ENCODE results near the gene PRAMEF5. TPM values are rescaled to one million over a fixed set of nuclear protein-coding genes. Genes with fewer than 3 reads are reported as not detected.
"Not testable (repeated sequence)": the region's sequence is repeated elsewhere in the genome, so short reads cannot be mapped to it uniquely, and the experiment has no call there.

PRAMEF5 gene
- total RNA-seq, 4 donors from 2014 or later, result not detected

GRCh38 chr1:13228343-13228781, 25.6 kb upstream of the PRAMEF5 start:
- peak; percentile 91 for DNase-seq (ENCODE audit: extremely low spot score)
- H3K4me3 ChIP-seq, result no peak overlapping the region

GRCh38 chr1:13230096-13230495, 23.9 kb upstream of the PRAMEF5 start:
- H3K9me3 ChIP-seq; DNase-seq (ENCODE audit: extremely low spot score); H3K36me3 ChIP-seq; H3K4me3 ChIP-seq; H3K27ac ChIP-seq (replicated peaks in 1 of 4); H3K4me1 ChIP-seq; intact Hi-C loops (cut with DNase I): not testable (repeated sequence)
- peaks cover 0 to 31% (median 0%) of the 10 kb centered on the region in 4 donors for H3K27me3 ChIP-seq
- 79% methylated on average over 5 of the region's 5 CpGs for WGBS

More at GRCh38 chr1:13228343-13228781, 25.6 kb upstream of the PRAMEF5 start:
- TF ChIP-seq CTCF (IDR thresholded peaks at IDR 0.05) (peak in 2 of 3 experiments; percentile 17 to 20), EP300 (IDR thresholded peaks at IDR 0.05) (no peak)
- Histone ChIP-seq H3K27me3 (peaks cover 0 to 29% (median 0%) of the 10 kb centered on the region in 4 donors), H3K4me1 (no peaks in the 10 kb centered on the region), H3K9me3 (no peaks in the 10 kb centered on the region), H3K36me3 (no peaks in the 10 kb centered on the region), H3K27ac (replicated peaks in 1 of 4) (no peak overlapping the region)
- intact Hi-C loops (cut with DNase I), result no loop called here
- WGBS, result 72% methylated on average over 7 of the region's 7 CpGs

GRCh38 chr1:13230601-13231000, 23.4 kb upstream of the PRAMEF5 start:
- H3K27me3 ChIP-seq, result peaks cover 0 to 30% (median 0%) of the 10 kb centered on the region in 4 donors
- H3K36me3 ChIP-seq; H3K4me3 ChIP-seq; H3K27ac ChIP-seq (replicated peaks in 1 of 4); intact Hi-C loops (cut with DNase I); DNase-seq (ENCODE audit: extremely low spot score); H3K9me3 ChIP-seq; H3K4me1 ChIP-seq: not testable (repeated sequence)
- 84% methylated on average over 2 of the region's 2 CpGs for WGBS

GRCh38 chr1:13231061-13231750, 22.8 kb upstream of the PRAMEF5 start:
- peaks cover 0 to 24% (median 0%) of the 10 kb centered on the region in 4 donors for H3K27me3 ChIP-seq
- H3K27ac ChIP-seq (replicated peaks in 1 of 4); H3K36me3 ChIP-seq; H3K4me1 ChIP-seq; intact Hi-C loops (cut with DNase I); H3K4me3 ChIP-seq; H3K9me3 ChIP-seq: not testable (repeated sequence)
- 67% methylated on average over 7 of the region's 7 CpGs for WGBS
- DNase-seq (ENCODE audit: extremely low spot score), result peak; percentile 93

GRCh38 chr1:13232056-13232455, 21.9 kb upstream of the PRAMEF5 start:
- H3K9me3 ChIP-seq; intact Hi-C loops (cut with DNase I); DNase-seq (ENCODE audit: extremely low spot score); H3K36me3 ChIP-seq; H3K27ac ChIP-seq (replicated peaks in 1 of 4); H3K4me3 ChIP-seq; H3K4me1 ChIP-seq: not testable (repeated sequence)
- 71% methylated on average over 2 of the region's 2 CpGs for WGBS
- H3K27me3 ChIP-seq, result peaks cover 0 to 23% (median 0%) of the 10 kb centered on the region in 4 donors

GRCh38 chr1:13234057-13234456, 19.9 kb upstream of the PRAMEF5 start:
- peaks cover 0 to 23% (median 0%) of the 10 kb centered on the region in 4 donors for H3K27me3 ChIP-seq
- DNase-seq (ENCODE audit: extremely low spot score), result peak; percentile 92
- WGBS, result 75% methylated on average over 1 of the region's 1 CpG
- intact Hi-C loops (cut with DNase I); H3K9me3 ChIP-seq; H3K36me3 ChIP-seq; H3K27ac ChIP-seq (replicated peaks in 1 of 4); H3K4me1 ChIP-seq; H3K4me3 ChIP-seq: not testable (repeated sequence)

- DNase-seq (ENCODE audit: extremely low spot score); H3K27ac ChIP-seq (replicated peaks in 1 of 4); H3K4me1 ChIP-seq; H3K9me3 ChIP-seq; H3K4me3 ChIP-seq; intact Hi-C loops (cut with DNase I); H3K36me3 ChIP-seq: not testable (repeated sequence)
- H3K27me3 ChIP-seq, result peaks cover 0 to 15% (median 0%) of the 10 kb centered on the region in 4 donors
- 76% methylated on average over 4 of the region's 4 CpGs for WGBS
Observed at GRCh38 chr1:13237572-13237971, 16.4 kb upstream of the PRAMEF5 start.

- H3K4me3 ChIP-seq; H3K27ac ChIP-seq (replicated peaks in 1 of 4); intact Hi-C loops (cut with DNase I); H3K4me1 ChIP-seq; H3K36me3 ChIP-seq; H3K9me3 ChIP-seq; DNase-seq (ENCODE audit: extremely low spot score): not testable (repeated sequence)
- 84% methylated on average over 4 of the region's 4 CpGs for WGBS
- peaks cover 0 to 18% (median 0%) of the 10 kb centered on the region in 4 donors for H3K27me3 ChIP-seq
Observed at GRCh38 chr1:13239633-13240032, 14.4 kb upstream of the PRAMEF5 start.

- H3K4me1 ChIP-seq; H3K4me3 ChIP-seq; intact Hi-C loops (cut with DNase I); H3K36me3 ChIP-seq; H3K9me3 ChIP-seq; DNase-seq (ENCODE audit: extremely low spot score); H3K27ac ChIP-seq (replicated peaks in 1 of 4): not testable (repeated sequence)
- H3K27me3 ChIP-seq, result peaks cover 0 to 24% (median 0%) of the 10 kb centered on the region in 4 donors
- 90% methylated on average over 9 of the region's 9 CpGs for WGBS
Observed at GRCh38 chr1:13243536-13244263, 10.3 kb upstream of the PRAMEF5 start.

GRCh38 chr1:13245841-13246553, 8.0 kb upstream of the PRAMEF5 start:
- intact Hi-C loops (cut with DNase I); H3K4me1 ChIP-seq; DNase-seq (ENCODE audit: extremely low spot score): not testable (repeated sequence)

GRCh38 chr1:13246554-13246871, 7.5 kb upstream of the PRAMEF5 start:
- DNase-seq (ENCODE audit: extremely low spot score); H3K4me1 ChIP-seq; H3K27ac ChIP-seq (replicated peaks in 1 of 4); H3K4me3 ChIP-seq; H3K36me3 ChIP-seq; H3K9me3 ChIP-seq; intact Hi-C loops (cut with DNase I): not testable (repeated sequence)
- H3K27me3 ChIP-seq, result peaks cover 0 to 24% (median 0%) of the 10 kb centered on the region in 4 donors
- WGBS, result 80% methylated on average over 2 of the region's 2 CpGs

More at GRCh38 chr1:13245841-13246553, 8.0 kb upstream of the PRAMEF5 start:
- H3K36me3 ChIP-seq; H3K4me3 ChIP-seq; H3K27ac ChIP-seq (replicated peaks in 1 of 4); H3K9me3 ChIP-seq: not testable (repeated sequence)
- H3K27me3 ChIP-seq, result peaks cover 0 to 24% (median 0%) of the 10 kb centered on the region in 4 donors
- WGBS, result 68% methylated on average over 5 of the region's 5 CpGs
